Stimulated activated CD4-positive, alpha-beta T cell treated with anti-CD3 and anti-CD28 coated beads, Interleukin-1b, Interleukin-23, amount 100 ng/mL, for 1 hour (primary cell): ENCODE measurements around the gene PARN.
"Not testable (repeated sequence)": the region's sequence is repeated elsewhere in the genome, so short reads cannot be mapped to it uniquely, and the experiment has no call there.

Experiments
- DNase-seq, 2 donors: peaks; one replicate each; pipeline ENCODE4 v3.0.0-alpha.2; 2020; ENCODE audit warnings: low read depth in 2 of 2

Gene PARN

GRCh38 chr16:14632693-14633569 is 2.9 kb upstream of the PARN start, which contains the start of gene BFAR:
Gene BFAR (plus strand): TSS chr16:14632951. CDS start chr16:14644347, 11,396 bp downstream.
- peak; percentile 98 to 99 for DNase-seq

DNA sequence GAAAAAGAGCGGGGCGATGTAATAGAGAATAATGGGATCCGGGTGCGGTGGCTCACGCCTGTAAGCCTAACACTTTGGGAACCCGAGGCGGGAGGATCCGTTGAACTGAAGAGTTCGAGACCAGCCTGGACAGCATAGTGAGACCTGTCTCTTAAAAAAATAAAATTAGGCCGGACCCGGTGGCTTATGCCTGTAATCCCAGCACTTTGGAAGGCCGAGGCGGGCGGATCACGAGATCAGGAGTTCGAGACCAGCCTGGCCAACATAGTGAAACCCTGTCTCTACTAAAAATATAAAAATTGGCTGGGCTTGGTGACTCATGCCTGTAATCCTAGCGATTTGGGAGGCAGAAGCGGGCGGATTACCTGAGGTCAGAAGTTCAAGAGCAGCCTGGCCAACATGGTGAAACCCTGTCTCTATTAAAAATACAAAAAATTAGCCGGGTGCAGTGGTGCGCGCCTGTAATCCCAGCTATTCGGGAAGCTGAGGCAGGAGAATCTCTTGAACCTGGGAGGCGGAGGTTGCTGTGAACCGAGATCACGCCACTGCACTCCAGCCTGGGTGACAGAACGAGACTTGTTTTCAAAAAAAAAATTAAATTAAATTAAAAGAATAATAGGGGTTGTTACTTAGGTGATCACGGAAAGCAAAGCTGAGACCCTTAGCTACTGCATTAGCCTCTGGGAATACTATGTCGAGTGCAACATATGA is 715 bp upstream of the PARN start:
- not testable (repeated sequence) for DNase-seq

- DNase-seq: no peak
Observed at GRCh38 chr16:14629612-14629918, 495 bp downstream of the PARN start.

- DNase-seq: no peak
Observed at GRCh38 chr16:14628806-14629611, 1.1 kb downstream of the PARN start.

- DNase-seq: no peak
Observed at GRCh38 chr16:14627078-14627477, 3.0 kb downstream of the PARN start.

DNA sequence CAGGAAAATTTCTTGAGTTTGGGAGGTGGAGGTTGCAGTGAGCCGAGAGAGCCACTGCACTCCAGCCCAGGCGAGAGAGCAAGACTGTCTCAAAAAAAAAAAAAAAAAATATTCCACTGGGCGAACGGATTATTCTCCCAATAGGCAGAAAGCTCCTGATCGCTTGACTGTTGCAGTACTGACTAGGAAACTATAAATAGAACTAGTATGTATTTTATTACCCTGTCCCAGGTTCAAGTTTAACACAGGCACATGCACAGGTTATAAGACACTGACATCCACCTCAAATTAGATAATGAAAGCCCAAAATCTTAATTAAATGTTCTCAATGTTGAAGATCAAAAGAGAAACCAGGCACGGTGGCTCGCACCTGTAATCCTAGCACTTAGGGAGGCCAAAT is 11.5 kb downstream of the PARN start:
- no peak for DNase-seq

DNA sequence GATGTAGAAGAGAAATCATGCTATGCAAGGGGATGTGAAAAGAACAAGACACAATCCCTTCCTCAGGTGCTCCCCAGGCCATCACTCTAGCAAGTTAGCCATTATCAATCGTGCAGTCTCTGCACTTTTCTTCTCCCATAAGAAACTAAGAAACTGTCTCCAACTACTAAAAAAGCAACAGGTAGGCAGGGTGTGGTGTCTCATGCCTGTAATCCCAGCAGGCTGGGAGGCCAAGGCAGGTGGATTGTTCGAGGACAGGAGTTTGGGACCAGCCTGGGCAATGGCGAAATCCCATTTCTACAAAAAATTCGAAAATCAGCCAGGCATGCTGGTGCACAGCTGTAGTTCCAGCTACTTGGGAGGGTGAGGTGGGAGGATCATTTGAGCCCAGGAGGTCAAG is 13.8 kb downstream of the PARN start:
- DNase-seq: no peak

- no peak for DNase-seq
Observed at GRCh38 chr16:14613991-14614390, 16.1 kb downstream of the PARN start.

DNA sequence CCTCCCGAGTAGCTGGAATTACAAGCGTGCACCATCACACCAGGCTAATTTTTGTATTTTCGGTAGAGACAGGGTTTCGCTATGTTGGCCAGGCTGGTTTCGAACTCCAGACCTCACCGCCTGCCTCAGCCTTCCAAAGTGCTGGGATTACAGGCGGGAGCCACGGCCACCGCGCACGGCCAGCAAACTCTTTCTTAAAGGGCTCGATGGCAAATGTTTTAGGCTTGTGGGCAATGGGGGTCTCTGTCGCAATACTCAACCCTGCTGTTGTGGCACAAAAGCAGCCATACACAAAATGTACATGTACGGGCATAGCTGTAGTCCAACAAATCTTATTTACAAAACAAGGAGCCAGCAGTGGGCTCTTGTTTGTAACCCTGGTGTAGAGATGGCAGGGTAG is 18.4 kb downstream of the PARN start:
- no peak for DNase-seq

GRCh38 chr16:14609716-14610115 is 20.3 kb downstream of the PARN start:
- no peak for DNase-seq

DNA sequence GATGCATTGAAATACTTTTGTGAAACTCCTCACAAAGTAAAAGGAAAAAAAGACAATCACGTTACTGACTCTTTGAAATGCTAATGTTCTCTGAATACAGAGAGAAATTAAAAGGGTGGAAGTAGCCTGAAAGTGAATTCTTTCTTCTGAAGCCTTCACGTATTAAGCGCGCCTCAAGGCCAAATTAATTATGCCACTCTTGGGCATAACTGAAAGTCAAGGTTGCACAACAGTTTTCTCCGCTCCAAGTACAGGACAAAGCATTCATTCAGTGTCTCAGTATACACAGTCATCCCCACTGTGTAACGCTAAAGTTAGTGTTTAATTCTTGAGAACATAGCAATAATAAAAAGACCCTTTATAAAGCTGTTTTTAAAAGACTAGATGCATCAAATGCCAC is 21.5 kb downstream of the PARN start:
- no peak for DNase-seq

- no peak for DNase-seq
Observed at GRCh38 chr16:14608111-14608566, 21.9 kb downstream of the PARN start.

DNA sequence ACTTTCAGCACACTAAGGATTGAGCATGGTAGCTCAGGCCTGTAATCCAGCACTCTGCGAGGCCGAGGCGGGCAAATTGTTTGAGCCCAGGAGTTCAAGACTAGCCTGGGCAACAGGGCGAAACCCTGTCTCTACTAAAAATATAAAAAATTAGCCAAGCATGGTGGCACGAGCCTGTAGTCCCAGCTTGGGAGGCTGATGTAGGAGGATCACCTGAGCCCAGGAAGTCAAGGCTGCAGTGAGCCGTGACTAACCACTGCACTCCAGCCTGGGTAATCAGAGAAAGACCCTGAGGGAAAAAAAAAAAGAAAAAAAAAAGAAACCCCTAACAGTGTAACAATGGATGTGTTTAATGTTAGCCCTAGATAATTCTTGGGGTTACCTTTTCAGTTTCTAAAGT is 24.0 kb downstream of the PARN start:
- DNase-seq: no peak

DNA sequence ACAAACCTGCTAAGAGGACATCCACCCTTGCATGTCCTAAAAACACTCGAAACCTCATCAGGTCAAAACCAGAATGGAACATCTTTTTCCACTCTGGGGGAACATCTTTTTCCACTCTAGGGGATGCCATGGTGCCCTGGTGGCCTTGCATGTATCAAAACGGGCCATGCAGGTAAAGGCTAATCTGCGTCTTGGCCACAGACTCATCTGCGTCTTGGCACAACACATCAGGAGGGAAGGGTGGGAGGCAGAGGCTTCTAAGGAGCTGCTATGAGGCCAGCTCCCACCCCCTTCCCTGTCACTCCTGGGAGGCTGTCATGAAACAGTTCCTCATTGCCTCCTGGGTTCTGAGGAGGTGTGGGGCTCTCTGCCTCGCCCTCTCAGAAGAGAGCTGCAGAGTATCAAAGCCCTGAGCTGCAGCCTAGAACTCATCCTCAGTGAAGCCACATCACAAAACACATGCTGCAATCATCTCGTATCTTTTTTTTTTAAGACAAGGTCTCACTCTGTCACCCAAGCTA is 27.6 kb downstream of the PARN start:
- DNase-seq: no peak

GRCh38 chr16:14600164-14600563 is 29.9 kb downstream of the PARN start:
- no peak for DNase-seq

- DNase-seq: no peak
Observed at GRCh38 chr16:14586637-14587305, 43.3 kb downstream of the PARN start.

DNA sequence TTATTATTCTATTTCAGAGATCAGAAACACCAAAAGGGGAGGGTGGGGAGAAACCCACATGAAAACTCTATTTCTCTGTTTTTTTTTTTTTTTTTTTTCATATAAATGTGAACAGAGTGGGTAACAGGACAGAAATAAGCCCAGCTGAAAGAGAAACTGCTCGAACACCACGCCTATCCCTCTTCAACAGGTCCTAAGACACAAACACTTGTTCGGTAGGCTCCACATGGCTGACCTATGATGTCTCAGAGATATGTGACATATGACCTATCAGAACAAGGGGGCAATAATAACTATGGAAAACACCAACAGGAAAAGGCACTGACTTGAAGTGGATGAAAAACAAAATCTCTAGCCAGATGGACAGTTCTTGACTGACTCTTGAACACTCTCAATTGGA is 44.8 kb downstream of the PARN start:
- no peak for DNase-seq

GRCh38 chr16:14580926-14581325 is 49.1 kb downstream of the PARN start:
- not testable (repeated sequence) for DNase-seq

DNA sequence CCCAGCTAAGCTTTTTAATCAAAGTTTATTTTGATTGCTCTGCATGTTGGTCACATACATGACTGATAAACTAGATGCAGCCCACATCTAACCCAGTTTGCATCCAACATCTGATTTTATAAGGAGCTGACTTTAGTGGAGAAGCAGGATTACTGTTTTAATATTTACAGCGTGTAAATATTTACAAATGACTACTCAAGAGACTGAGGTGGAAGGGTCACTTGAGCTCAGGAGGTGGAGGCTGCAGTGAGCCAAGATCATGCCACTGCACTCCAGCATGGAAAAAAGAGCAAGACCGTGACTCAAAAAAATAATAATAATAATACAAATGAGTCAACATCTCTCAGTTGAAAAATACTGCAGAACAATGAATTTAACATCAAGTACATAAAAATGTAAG is 50.8 kb downstream of the PARN start:
- DNase-seq: no peak

DNA sequence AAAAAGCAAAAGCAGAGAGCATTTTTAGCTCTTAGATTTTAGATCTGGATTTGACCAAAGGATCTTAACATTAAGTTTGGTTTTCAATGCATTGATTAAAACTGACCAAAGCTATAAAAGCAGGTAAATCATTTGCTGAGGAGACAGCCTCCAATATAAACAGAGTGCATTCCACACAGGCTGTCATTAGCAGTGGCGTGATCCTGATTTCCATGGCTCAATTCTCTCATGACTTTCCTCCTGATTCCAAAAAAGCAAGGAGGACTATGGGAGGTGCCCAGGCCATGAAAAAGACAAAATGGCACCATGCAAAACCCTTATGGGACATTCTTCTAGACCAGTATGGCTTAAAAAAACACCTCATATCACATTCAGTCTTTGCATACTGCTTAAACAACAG is 53.5 kb downstream of the PARN start:
- no peak for DNase-seq

DNA sequence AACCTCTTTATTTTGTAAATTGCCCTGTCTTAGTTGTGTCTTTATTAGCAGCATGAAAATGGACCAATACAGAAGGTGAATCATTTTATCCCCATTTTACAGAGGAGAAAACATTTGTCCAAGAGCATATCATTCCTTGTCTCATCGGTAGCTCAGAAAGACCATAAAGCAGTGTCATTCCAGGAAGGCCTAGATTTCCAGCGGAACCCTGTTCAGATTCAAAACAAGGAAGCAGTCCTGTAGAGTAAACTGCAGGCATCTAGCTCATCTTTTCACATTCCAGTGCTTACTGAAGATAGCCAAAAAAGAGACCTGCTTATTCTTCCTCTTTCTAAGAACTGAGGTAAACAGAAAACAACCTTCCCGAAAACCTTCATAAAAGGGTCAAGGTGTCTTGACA is 54.0 kb downstream of the PARN start:
- DNase-seq: no peak
